ENCODE data around the gene CLCN6. TPM values are rescaled to one million over a fixed set of nuclear protein-coding genes. Genes with fewer than 3 reads are reported as not detected.

The CLCN6 gene
- total RNA-seq, 1 donor from 2014 or later, result 30.4 TPM

- no peaks in the 10 kb centered on the region for H3K27me3 Mint-ChIP-seq (ENCODE audit: unreplicated experiment)
- DNase-seq (ENCODE audit: extremely low spot score, unreplicated experiment), result no peak
- no peak overlapping the region for H3K4me3 Mint-ChIP-seq (ENCODE audit: unreplicated experiment)
- no peak for TF ChIP-seq CTCF (IDR thresholded peaks at IDR 0.05)
- H3K36me3 Mint-ChIP-seq (ENCODE audit: unreplicated experiment), result peaks cover 45% of the 10 kb centered on the region
- peaks cover 19% of the 10 kb centered on the region for H3K4me1 Mint-ChIP-seq (ENCODE audit: unreplicated experiment)
- no peak overlapping the region for H3K27ac Mint-ChIP-seq (ENCODE audit: unreplicated experiment)
- H3K9me3 Mint-ChIP-seq (ENCODE audit: unreplicated experiment), result no peaks in the 10 kb centered on the region
These were observed 39.8 kb downstream of the CLCN6 start for GRCh38 chr1:11845641-11846335.

- no peak within 1 kb of the TSS for H3K27ac Mint-ChIP-seq (ENCODE audit: unreplicated experiment)
These were observed 41.8 kb downstream of the CLCN6 start, which contains the start of gene NPPA for GRCh38 chr1:11847667-11848372. NPPA (minus strand) TSS chr1:11847783; CDS start chr1:11847684, 99 bp downstream.

GRCh38 chr1:11848373-11848700, 42.3 kb downstream of the CLCN6 start:
- H3K27ac Mint-ChIP-seq (ENCODE audit: unreplicated experiment), result no peak overlapping the region
- peaks cover 31% of the 10 kb centered on the region for H3K36me3 Mint-ChIP-seq (ENCODE audit: unreplicated experiment)
- peaks cover 5% of the 10 kb centered on the region for H3K27me3 Mint-ChIP-seq (ENCODE audit: unreplicated experiment)

More at GRCh38 chr1:11847667-11848372, 41.8 kb downstream of the CLCN6 start, which contains the start of gene NPPA:
- no peaks in the 10 kb centered on the region for H3K9me3 Mint-ChIP-seq (ENCODE audit: unreplicated experiment)
- DNase-seq (ENCODE audit: extremely low spot score, unreplicated experiment), result no peak
- no peak for TF ChIP-seq CTCF (IDR thresholded peaks at IDR 0.05)
- peaks cover 31% of the 10 kb centered on the region for H3K36me3 Mint-ChIP-seq (ENCODE audit: unreplicated experiment)
- peaks cover 5% of the 10 kb centered on the region for H3K27me3 Mint-ChIP-seq (ENCODE audit: unreplicated experiment)
- peaks cover 3% of the 10 kb centered on the region for H3K4me1 Mint-ChIP-seq (ENCODE audit: unreplicated experiment)
- H3K4me3 Mint-ChIP-seq (ENCODE audit: unreplicated experiment), result no peak within 1 kb of the TSS

GRCh38 chr1:11850156-11850555, 44.2 kb downstream of the CLCN6 start:
- Mint-ChIP-seq H3K4me1 (ENCODE audit: unreplicated experiment) (peaks cover 3% of the 10 kb centered on the region), H3K9me3 (ENCODE audit: unreplicated experiment) (no peaks in the 10 kb centered on the region), H3K27me3 (ENCODE audit: unreplicated experiment) (peaks cover 5% of the 10 kb centered on the region), H3K27ac (ENCODE audit: unreplicated experiment) (no peak overlapping the region), H3K36me3 (ENCODE audit: unreplicated experiment) (peaks cover 22% of the 10 kb centered on the region), H3K4me3 (ENCODE audit: unreplicated experiment) (no peak overlapping the region)
- no peak for TF ChIP-seq CTCF (IDR thresholded peaks at IDR 0.05)
- DNase-seq (ENCODE audit: extremely low spot score, unreplicated experiment), result no peak

More at GRCh38 chr1:11848373-11848700, 42.3 kb downstream of the CLCN6 start:
- no peak for TF ChIP-seq CTCF (IDR thresholded peaks at IDR 0.05)
- no peaks in the 10 kb centered on the region for H3K9me3 Mint-ChIP-seq (ENCODE audit: unreplicated experiment)
- H3K4me3 Mint-ChIP-seq (ENCODE audit: unreplicated experiment), result no peak overlapping the region
- H3K4me1 Mint-ChIP-seq (ENCODE audit: unreplicated experiment), result peaks cover 3% of the 10 kb centered on the region
- DNase-seq (ENCODE audit: extremely low spot score, unreplicated experiment), result no peak

GRCh38 chr1:11851180-11851579, 45.2 kb downstream of the CLCN6 start:
- H3K36me3 Mint-ChIP-seq (ENCODE audit: unreplicated experiment), result peaks cover 14% of the 10 kb centered on the region
- H3K4me1 Mint-ChIP-seq (ENCODE audit: unreplicated experiment), result peaks cover 3% of the 10 kb centered on the region
- H3K9me3 Mint-ChIP-seq (ENCODE audit: unreplicated experiment), result no peaks in the 10 kb centered on the region
- H3K27ac Mint-ChIP-seq (ENCODE audit: unreplicated experiment), result no peak overlapping the region
- no peak for TF ChIP-seq CTCF (IDR thresholded peaks at IDR 0.05)
- peaks cover 5% of the 10 kb centered on the region for H3K27me3 Mint-ChIP-seq (ENCODE audit: unreplicated experiment)
- H3K4me3 Mint-ChIP-seq (ENCODE audit: unreplicated experiment), result no peak overlapping the region
- no peak for DNase-seq (ENCODE audit: extremely low spot score, unreplicated experiment)
